GM12878 (cell line): Measurements from ENCODE around the gene SV2B. TPM values are rescaled to one million over a fixed set of nuclear protein-coding genes. Genes with fewer than 3 reads are reported as not detected.

Experiments
- ATAC-seq: fragments of 200-7000 bp; cut with Tn5 transposase; 3 replicates; pipeline ENCODE4 v1.9.1; 2020; ENCODE audit warnings: mild to moderate bottlenecking, moderate library complexity
- BruUV-seq: library from RNA; stranded (reverse); fragments of 400-500 nt; replicated peaks from 2 replicates; lab custom pipeline; 2021; lab: Mats Ljungman, UMichigan
- CTCF ChIA-PET: fragments of 300-600 bp; sonication (Branson Sonifier 250); formaldehyde crosslinking; extraction: SDS; loops from one replicate; lab custom pipeline; 2021; ENCODE audit warnings: inconsistent platforms; lab: Yijun Ruan, JAX
- POLR2A ChIA-PET: fragments of 350-600 bp; formaldehyde crosslinking; extraction: SDS; loops from one replicate; lab custom pipeline; 2021; ENCODE audit warnings: inconsistent platforms; lab: Charles Lee
- RAD21 ChIA-PET: fragments of 300-600 bp; sonication (Branson Sonifier 250); formaldehyde crosslinking; loops from one replicate; lab custom pipeline; 2023; ENCODE audit warnings: antibody characterized with exemption; ENCODE audit not compliant: unreplicated experiment; lab: Charles Lee
- SMC1A ChIA-PET: fragments of 300-600 bp; sonication (Branson Sonifier 250); formaldehyde crosslinking; loops from one replicate; lab custom pipeline; 2023; ENCODE audit not compliant: unreplicated experiment, uncharacterized antibody; lab: Charles Lee
- DNase-seq: peaks from one replicate; pipeline ENCODE4 v3.0.0-alpha.2; 2011; ENCODE audit warnings: low read depth, low spot score
- FAIRE-seq: peaks from 3 replicates; lab custom pipeline; 2011; peaks lifted over from hg19 to GRCh38; lab: Jason Lieb, UNC
- H2AFZ ChIP-seq: 2 replicates; pipeline ENCODE4 v1.6.0; 2011; ENCODE audit warnings: low read depth, low read length, control low read depth; ENCODE audit not compliant: control insufficient read depth
- H3K27ac ChIP-seq: 2 replicates; pipeline ENCODE4 v1.5.1; 2011; ENCODE audit warnings: control low read depth; ENCODE audit not compliant: control insufficient read depth, insufficient read depth
- H3K27me3 ChIP-seq, 2 experiments: replicated peaks in 1 of 2; 2 replicates each; pipeline versions ENCODE4 v1.6.0 to v1.6.1; 2011; ENCODE audit warnings: low read length in 1 of 2; ENCODE audit not compliant: control insufficient read depth in 2 of 2, insufficient read depth in 2 of 2
- H3K36me3 ChIP-seq, 2 experiments: 2 replicates each; pipeline ENCODE4 v1.5.1; 2011; ENCODE audit warnings: low read length in 1 of 2; ENCODE audit not compliant: control insufficient read depth in 2 of 2, insufficient read depth in 2 of 2
- H3K4me1 ChIP-seq: 2 replicates; pipeline ENCODE4 v1.6.1; 2011; ENCODE audit warnings: mild to moderate bottlenecking, low read length, moderate library complexity, mixed read lengths; ENCODE audit not compliant: control insufficient read depth, insufficient read depth
- H3K4me2 ChIP-seq: 2 replicates; pipeline ENCODE4 v1.6.0; 2011; ENCODE audit warnings: control low read depth; ENCODE audit not compliant: control insufficient read depth, insufficient read depth
- H3K4me3 ChIP-seq: fragments of 200-600 bp; sonication (generic); 2 replicates; pipeline ENCODE4 v1.5.1; 2016
- H3K79me2 ChIP-seq: 2 replicates; pipeline ENCODE4 v1.6.0; 2011; ENCODE audit warnings: low read length; ENCODE audit not compliant: control insufficient read depth, insufficient read depth
- H3K9ac ChIP-seq: 2 replicates; pipeline ENCODE4 v1.8.0; 2011; ENCODE audit warnings: low read length, control low read depth, mixed read lengths; ENCODE audit not compliant: control insufficient read depth, insufficient read depth
- H3K9me3 ChIP-seq: replicated peaks from 3 replicates; pipeline ENCODE4 v1.5.1; 2011; ENCODE audit warnings: mild to moderate bottlenecking, low read length; ENCODE audit not compliant: control insufficient read depth, insufficient read depth
- H4K20me1 ChIP-seq: 2 replicates; pipeline ENCODE4 v1.6.0; 2011; ENCODE audit not compliant: control insufficient read depth, insufficient read depth
- CBX3 ChIP-seq: fragments of 200-600 bp; sonication (generic); IDR thresholded peaks from 2 replicates; pipeline ENCODE4 v1.6.1; 2016; ENCODE audit warnings: low read depth, borderline replicate concordance
- EZH2 ChIP-seq: IDR thresholded peaks from 2 replicates; pipeline ENCODE4 v1.6.1; 2012; ENCODE audit warnings: low read depth, mild to moderate bottlenecking, control low read depth, inconsistent platforms, low read length, borderline replicate concordance; ENCODE audit not compliant: control insufficient read depth
- IKZF1 ChIP-seq: fragments of 450-650 bp; conservative IDR thresholded peaks from 2 replicates; pipeline ENCODE4 v1.6.1; 2017; ENCODE audit warnings: antibody characterized with exemption, mild to moderate bottlenecking
- REST ChIP-seq: IDR thresholded peaks from 2 replicates; pipeline ENCODE4 v1.6.1; 2012; ENCODE audit warnings: mild to moderate bottlenecking, low read depth, low read length
- RUNX3 ChIP-seq: IDR thresholded peaks from 2 replicates; pipeline ENCODE4 v1.6.1; 2012; ENCODE audit warnings: low read length, inconsistent platforms
- USF1 ChIP-seq: IDR thresholded peaks from 2 replicates; pipeline ENCODE4 v1.6.1; 2011; ENCODE audit warnings: borderline replicate concordance, low read depth, mild to moderate bottlenecking, moderate library complexity, mixed read lengths, low read length; ENCODE audit not compliant: insufficient read depth; ENCODE audit errors: extremely low read length
- ZNF217 ChIP-seq: fragments of 450-650 bp; IDR thresholded peaks from 2 replicates; pipeline ENCODE4 v1.6.1; 2017; ENCODE audit warnings: antibody characterized with exemption, mild to moderate bottlenecking
- WGBS: methylation state at CpG from one replicate; pipeline ENCODE4 v1.1.6; 2016; ENCODE audit warnings: low lambda C conversion rate; ENCODE audit not compliant: insufficient replicate concordance, insufficient coverage; ENCODE audit errors: missing lambda C conversion rate; 5-methylcytosine and 5-hydroxymethylcytosine counted together
- in situ Hi-C: fragments of 300-500 bp; cut with MboI; formaldehyde crosslinking; loops from 9 replicates; pipeline ENCODE4 v1.14.3; 2018; ENCODE audit warnings: mixed read lengths
- intact Hi-C: fragments of 100-400 bp; cut with micrococcal nuclease; formaldehyde crosslinking; loops from one replicate; pipeline ENCODE4 v1.14.2; 2022; ENCODE audit not compliant: unreplicated experiment
- polyA plus RNA-seq, 11 experiments: library from polyadenylated mRNA; depleted of rRNA in 4 of 11; unstranded in 6 of 11; stranded (reverse) in 5 of 11; fragments of >200 nt; fragmentation: Nextera tagmentation in 4 of 11; fragmentation: Illumina TruSeq in 1 of 11; extraction: Ambion mirVana in 4 of 11; extraction: Trizol in 1 of 11; gene quantifications; 1 replicate in 1 of 11; 2 replicates in 10 of 11; pipeline versions ENCODE4 v1.2.1 to v1.2.3, GENCODE V29; 2011 to 2016; ENCODE audit warnings: inconsistent platforms in 2 of 11, missing spikeins in 2 of 11, low read depth in 1 of 11
- total RNA-seq, 4 experiments: library from RNA; depleted of rRNA in 3 of 4; stranded (reverse); fragments of >200 nt in 3 of 4; fragmentation: Illumina TruSeq in 1 of 4; extraction: Trizol in 1 of 4; gene quantifications; 2 replicates each; pipeline versions ENCODE4 v1.2.1 to v1.2.3, GENCODE V29; 2013 to 2021

SV2B gene
- total and polyA plus RNA-seq, 10 of the 15 experiments (the other 5 are each of a cell fraction or from before 2014, with no cell fraction given): 0.03 to 1.7 (median 1.3) TPM

- FAIRE-seq (no peak), DNase-seq (no peak), ATAC-seq (no peak)
- H3K9me3 ChIP-seq: no peaks in the 10 kb centered on the region; the same call in 2 of the 3 replicates
- H3K4me1 ChIP-seq: no peaks in the 10 kb centered on the region
- ChIA-PET SMC1A (interaction anchor here (1.4 kb wide), 1 partner anchor 210 kb away, joined by 5 read pairs; no protein-coding TSS in a partner anchor), POLR2A (no interaction called here), RAD21 (no interaction called here), CTCF (no interaction called here)
- no peak overlapping the region for H2AFZ ChIP-seq
- H3K36me3 ChIP-seq: no peaks in the 10 kb centered on the region
- no TSS peak for BruUV-seq
- WGBS: 48% methylated on average over 5 of the region's 5 CpGs
- no peaks in the 10 kb centered on the region for H4K20me1 ChIP-seq
- TF ChIP-seq ZNF217 (no peak), CBX3 (no peak), USF1 (no peak), EZH2 (no peak), RUNX3 (no peak)
- no peak overlapping the region for H3K9ac ChIP-seq
- no peak overlapping the region for H3K4me3 ChIP-seq
- in situ Hi-C loops: no loop called here
- H3K79me2 ChIP-seq: no peaks in the 10 kb centered on the region
- intact Hi-C loops: no loop called here
- H3K27me3 ChIP-seq: no peaks in the 10 kb centered on the region
- no peak overlapping the region for H3K4me2 ChIP-seq
- H3K27ac ChIP-seq: no peak overlapping the region
These were observed 38.1 kb upstream of the SV2B start for GRCh38 chr15:91061997-91062396.

GRCh38 chr15:91065505-91065904, 34.6 kb upstream of the SV2B start:
- TF ChIP-seq IKZF1 (no peak), REST (0 out of 2 replicates have a peak, but pooled peaks have one; percentile 39), RUNX3 (no peak)
- H2AFZ ChIP-seq: no peak overlapping the region
- ChIA-PET RAD21 (no interaction called here), SMC1A (no interaction called here), CTCF (interaction anchor here (0.9 to 1.4 kb wide), 2 partner anchors 10 kb away, joined by 3 to 4 read pairs; no protein-coding TSS in a partner anchor), POLR2A (no interaction called here)
- H3K4me2 ChIP-seq: no peak overlapping the region
- no peak overlapping the region for H3K27ac ChIP-seq
- 21% methylated on average over 2 of the region's 2 CpGs for WGBS
- no peaks in the 10 kb centered on the region for H4K20me1 ChIP-seq
- FAIRE-seq (no peak), DNase-seq (no peak), ATAC-seq (no peak)
- no peak overlapping the region for H3K4me3 ChIP-seq
- no peaks in the 10 kb centered on the region for H3K36me3 ChIP-seq
- no peaks in the 10 kb centered on the region; a peak in 1 of 4 replicates for H3K27me3 ChIP-seq
- H3K79me2 ChIP-seq: no peaks in the 10 kb centered on the region
- in situ Hi-C loops (no loop called here), intact Hi-C loops (no loop called here)
- H3K9me3 ChIP-seq: no peaks in the 10 kb centered on the region; the same call in 2 of the 3 replicates
- BruUV-seq: no TSS peak
- H3K4me1 ChIP-seq: no peaks in the 10 kb centered on the region
- H3K9ac ChIP-seq: no peak overlapping the region
